VCaP (cell line): ENCODE measurements around the gene LBX1.

ENCODE experiments used
- H3K27ac ChIP-seq: fragments of 450-650 bp; 2 replicates; pipeline ENCODE4 v1.5.1; 2017
- CTCF ChIP-seq: fragments of 450-650 bp; conservative IDR thresholded peaks from 2 replicates; pipeline ENCODE4 v1.5.1; 2017; ENCODE audit warnings: mild to moderate bottlenecking, moderate library complexity

LBX1 gene

GRCh38 chr10:101257491-101257890, 28.2 kb upstream of the LBX1 start:
- H3K27ac ChIP-seq: no peak overlapping the region
- TF ChIP-seq CTCF: no peak

GRCh38 chr10:101257084-101257483, 27.8 kb upstream of the LBX1 start:
- no peak overlapping the region for H3K27ac ChIP-seq
- TF ChIP-seq CTCF: no peak

DNA sequence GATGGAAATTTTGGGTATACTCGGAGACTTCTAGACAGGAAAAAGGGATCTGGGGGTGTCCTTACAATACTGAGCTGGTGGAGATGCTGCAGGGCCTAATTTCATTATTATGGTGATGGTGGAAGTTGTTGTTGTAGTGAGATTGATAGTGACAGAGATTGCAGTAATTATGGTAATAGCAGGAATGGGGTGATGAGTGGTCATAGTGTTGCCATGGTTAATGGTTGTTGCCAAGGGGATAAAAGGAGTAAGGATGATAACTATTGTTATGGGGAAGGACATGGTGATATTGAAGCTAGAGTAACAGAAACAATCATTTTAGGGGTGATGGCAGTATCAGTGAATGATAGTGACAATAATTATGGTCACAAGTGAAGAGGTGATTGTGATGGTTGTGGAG, 27.1 kb upstream of the LBX1 start:
- TF ChIP-seq CTCF: no peak
- no peak overlapping the region for H3K27ac ChIP-seq

GRCh38 chr10:101250136-101250535, 20.9 kb upstream of the LBX1 start:
- no peak for TF ChIP-seq CTCF

GRCh38 chr10:101249171-101249581, 19.9 kb upstream of the LBX1 start:
- no peak for TF ChIP-seq CTCF
- H3K27ac ChIP-seq: no peak overlapping the region

More at GRCh38 chr10:101250136-101250535, 20.9 kb upstream of the LBX1 start:
- H3K27ac ChIP-seq: no peak overlapping the region

DNA sequence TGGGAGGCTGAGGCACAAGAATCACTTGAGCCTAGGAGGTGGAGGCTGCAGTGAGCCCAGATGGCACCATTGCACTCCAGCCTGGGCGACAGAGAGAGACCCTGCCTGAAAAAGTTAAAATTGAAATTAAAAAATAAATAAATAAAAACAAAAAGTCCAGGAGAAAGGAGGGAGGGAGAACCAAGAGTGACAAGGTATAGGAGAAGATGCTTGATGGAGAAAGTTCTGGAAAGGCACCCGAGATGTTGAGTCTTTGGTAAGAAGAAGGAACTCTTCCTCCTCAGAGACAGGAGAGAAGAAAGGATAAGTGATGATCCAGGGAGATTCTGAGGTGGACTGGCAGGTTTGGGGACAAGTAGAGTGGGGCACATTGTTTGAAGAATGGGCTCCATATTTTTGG, 17.4 kb upstream of the LBX1 start:
- no peak for TF ChIP-seq CTCF
- H3K27ac ChIP-seq: no peak overlapping the region

DNA sequence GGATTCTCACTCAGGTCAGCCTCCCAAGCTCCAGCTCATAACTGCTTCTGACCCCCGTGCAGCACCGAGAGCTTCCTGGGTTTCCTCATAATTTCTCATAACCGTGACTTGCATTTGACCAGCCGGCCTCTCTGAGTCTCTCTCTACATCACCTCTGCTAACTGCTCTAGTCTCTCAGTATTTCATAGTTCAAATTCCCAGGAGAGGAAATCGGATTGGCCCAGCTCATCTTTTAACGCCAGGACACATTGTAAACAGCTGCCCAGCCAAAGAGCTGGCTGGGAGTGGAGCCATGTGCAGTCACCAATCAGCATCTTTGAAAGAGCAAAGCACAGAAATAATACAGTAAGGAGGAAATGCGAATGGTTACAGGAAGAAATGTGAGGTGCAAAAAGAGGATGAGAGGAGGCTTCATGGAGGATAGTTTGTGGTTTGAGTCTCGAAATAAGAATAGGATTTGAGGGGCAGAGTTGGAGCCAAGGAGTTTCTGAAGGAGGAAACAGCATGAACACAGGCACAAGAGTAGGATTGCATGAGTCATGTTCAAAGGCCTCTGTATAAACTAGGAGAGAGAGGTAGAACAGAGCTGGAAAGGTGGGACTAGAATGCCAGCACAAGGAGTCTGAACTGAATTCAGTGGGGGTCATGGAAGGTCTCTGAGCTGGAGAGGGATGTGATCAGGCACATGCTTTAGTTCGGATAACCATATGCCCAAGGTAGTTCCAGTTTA, 15.2 kb upstream of the LBX1 start:
- no peak overlapping the region for H3K27ac ChIP-seq
- no peak for TF ChIP-seq CTCF
